ENCODE data around the gene ATG4D.
"Not testable (repeated sequence)": the region's sequence is repeated elsewhere in the genome, so short reads cannot be mapped to it uniquely, and the experiment has no call there.

The ATG4D gene

DNA sequence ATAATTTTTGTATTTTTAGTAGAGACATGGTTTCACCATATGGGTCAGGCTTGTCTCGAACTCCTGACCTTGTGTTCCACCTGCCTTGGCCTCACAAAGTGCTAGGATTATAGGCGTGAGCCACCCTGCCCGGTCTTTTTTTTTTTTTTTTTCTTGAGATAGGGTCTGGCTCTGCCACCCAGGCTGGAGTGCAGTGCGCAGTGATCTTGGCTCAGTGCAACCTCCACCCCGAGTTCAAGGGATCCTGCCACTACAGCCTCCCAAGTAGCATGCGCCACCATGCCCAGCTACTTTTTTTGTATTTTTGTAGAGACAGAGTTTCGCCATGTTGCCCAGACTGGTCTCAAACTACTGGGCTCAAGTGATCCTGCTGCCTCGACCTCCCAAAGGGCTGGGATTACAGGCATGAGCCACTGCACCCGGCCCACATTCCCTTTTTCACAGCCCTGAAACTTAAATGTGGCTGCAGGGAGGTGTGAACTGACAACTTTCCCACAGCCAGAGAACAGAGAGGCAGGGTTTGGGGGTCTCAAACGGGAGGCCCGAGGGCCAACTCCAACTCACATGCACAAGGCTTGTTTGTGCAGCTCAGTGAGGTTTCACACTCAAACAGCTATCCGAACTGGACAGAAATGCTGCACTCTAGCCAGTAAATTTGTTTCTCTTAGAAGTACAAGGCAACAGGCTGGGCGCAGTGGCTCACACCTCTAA is 22.1 kb upstream of the ATG4D start:
- Histone ChIP-seq H3K4me1 (ENCODE audit: control insufficient read depth, insufficient read depth, low read length) (no peaks in the 10 kb centered on the region), H3K9me3 (ENCODE audit: control insufficient read depth, insufficient read depth, low read length) (no peaks in the 10 kb centered on the region), H3K4me3 (ENCODE audit: low read depth, low read length) (no peak overlapping the region), H3K9ac (ENCODE audit: low read depth, low read length) (no peak overlapping the region), H3K36me3 (ENCODE audit: control insufficient read depth, insufficient read depth, low read length) (no peaks in the 10 kb centered on the region), H3K27me3 (ENCODE audit: control insufficient read depth, insufficient read depth, low read length) (peaks cover 29% of the 10 kb centered on the region)

DNA sequence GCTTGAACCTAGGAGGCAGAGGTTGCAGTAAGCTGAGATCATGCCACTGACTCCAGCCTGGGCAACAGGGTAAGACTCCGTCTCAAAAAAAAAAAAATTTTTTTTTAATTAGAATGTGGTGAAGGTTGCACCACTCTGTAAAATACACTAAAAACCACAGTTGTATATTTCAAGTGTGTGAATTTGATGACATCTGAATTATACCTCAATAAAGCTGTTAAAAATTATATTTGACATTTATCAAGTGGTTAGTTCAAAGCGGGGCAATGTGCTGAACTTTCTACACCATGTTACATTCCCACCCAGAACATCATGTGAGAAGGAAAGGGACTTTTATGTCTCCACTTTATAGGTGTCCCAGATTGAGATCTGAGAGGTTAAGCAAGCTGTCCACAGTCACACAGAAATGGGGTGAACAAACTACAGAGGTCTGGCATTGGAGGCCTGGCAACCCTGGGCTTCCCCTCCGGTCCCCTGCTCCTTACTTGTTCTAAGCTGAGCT is 20.5 kb upstream of the ATG4D start:
- Histone ChIP-seq H3K4me1 (ENCODE audit: control insufficient read depth, insufficient read depth, low read length) (no peaks in the 10 kb centered on the region), H3K4me3 (ENCODE audit: low read depth, low read length) (no peak overlapping the region), H3K9ac (ENCODE audit: low read depth, low read length) (no peak overlapping the region), H3K27me3 (ENCODE audit: control insufficient read depth, insufficient read depth, low read length) (peaks cover 14% of the 10 kb centered on the region), H3K9me3 (ENCODE audit: control insufficient read depth, insufficient read depth, low read length) (no peaks in the 10 kb centered on the region), H3K36me3 (ENCODE audit: control insufficient read depth, insufficient read depth, low read length) (no peaks in the 10 kb centered on the region)

DNA sequence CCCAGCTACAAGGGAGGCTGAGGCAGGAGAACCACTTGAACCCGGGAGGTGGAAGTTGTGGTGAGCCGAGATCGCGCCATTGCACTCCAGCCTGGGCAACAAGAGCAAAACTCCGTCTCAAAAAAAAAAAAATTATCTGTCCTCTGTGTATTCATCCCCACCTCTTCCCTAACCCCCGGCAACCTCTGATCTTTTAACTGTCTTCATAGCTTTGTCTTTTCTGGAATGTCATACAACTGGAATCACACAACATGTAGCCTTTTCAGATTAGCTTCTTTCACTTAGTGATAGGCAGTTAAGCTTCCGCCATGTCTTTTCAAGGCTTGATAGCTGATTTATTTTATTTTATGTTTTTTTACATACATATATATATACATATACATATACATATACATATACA is 18.1 kb upstream of the ATG4D start:
- Histone ChIP-seq H3K9me3 (ENCODE audit: control insufficient read depth, insufficient read depth, low read length) (no peaks in the 10 kb centered on the region), H3K4me1 (ENCODE audit: control insufficient read depth, insufficient read depth, low read length) (no peaks in the 10 kb centered on the region), H3K36me3 (ENCODE audit: control insufficient read depth, insufficient read depth, low read length) (no peaks in the 10 kb centered on the region), H3K27me3 (ENCODE audit: control insufficient read depth, insufficient read depth, low read length) (no peaks in the 10 kb centered on the region), H3K9ac (ENCODE audit: low read depth, low read length) (no peak overlapping the region), H3K4me3 (ENCODE audit: low read depth, low read length) (no peak overlapping the region)

DNA sequence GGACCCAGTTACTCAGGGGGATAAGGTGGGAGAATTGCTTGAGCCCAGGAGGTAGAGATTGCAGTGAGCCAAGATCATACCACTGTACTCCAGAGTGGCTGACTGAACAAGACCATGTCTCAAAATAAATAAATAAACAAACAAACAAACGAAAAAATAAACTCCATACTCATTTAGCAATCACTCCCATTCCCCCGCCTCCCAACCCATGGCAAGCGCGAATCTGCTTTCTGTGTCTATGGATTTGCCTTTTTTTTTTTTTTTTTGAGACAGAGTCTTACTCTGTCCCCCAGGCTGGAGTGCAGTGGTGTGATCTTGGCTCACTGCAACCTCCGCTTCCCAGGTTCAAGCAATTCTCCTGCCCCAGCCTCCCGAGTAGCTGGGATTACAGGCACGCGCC is 16.8 kb upstream of the ATG4D start:
- H3K27me3 ChIP-seq (ENCODE audit: control insufficient read depth, insufficient read depth, low read length); H3K9me3 ChIP-seq (ENCODE audit: control insufficient read depth, insufficient read depth, low read length); H3K36me3 ChIP-seq (ENCODE audit: control insufficient read depth, insufficient read depth, low read length); H3K4me3 ChIP-seq (ENCODE audit: low read depth, low read length); H3K9ac ChIP-seq (ENCODE audit: low read depth, low read length); H3K4me1 ChIP-seq (ENCODE audit: control insufficient read depth, insufficient read depth, low read length): not testable (repeated sequence)

DNA sequence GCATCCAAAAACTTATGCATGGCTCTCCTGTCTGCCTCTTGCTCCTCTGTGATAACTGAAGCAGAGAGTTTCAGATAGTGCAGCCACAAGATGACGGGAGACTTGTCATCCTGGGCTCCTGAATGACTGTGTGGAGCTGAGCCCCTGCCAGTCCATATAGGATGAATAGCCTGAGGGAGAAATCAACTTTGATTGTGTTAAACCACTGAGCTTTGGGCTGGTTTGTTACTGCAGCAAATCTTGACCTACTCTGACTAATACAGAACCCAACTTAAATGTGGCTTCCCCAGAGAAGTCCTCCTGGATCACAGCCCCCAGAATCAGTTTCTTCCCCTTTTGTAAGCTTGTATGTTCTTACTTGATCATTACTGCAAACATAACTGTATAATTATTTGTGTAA is 11.2 kb upstream of the ATG4D start:
- H3K4me1 ChIP-seq (ENCODE audit: control insufficient read depth, insufficient read depth, low read length), result no peaks in the 10 kb centered on the region
- H3K27me3 ChIP-seq (ENCODE audit: control insufficient read depth, insufficient read depth, low read length), result no peaks in the 10 kb centered on the region
- H3K9me3 ChIP-seq (ENCODE audit: control insufficient read depth, insufficient read depth, low read length), result no peaks in the 10 kb centered on the region
- H3K4me3 ChIP-seq (ENCODE audit: low read depth, low read length), result no peak overlapping the region
- no peak overlapping the region for H3K9ac ChIP-seq (ENCODE audit: low read depth, low read length)
- no peaks in the 10 kb centered on the region for H3K36me3 ChIP-seq (ENCODE audit: control insufficient read depth, insufficient read depth, low read length)

DNA sequence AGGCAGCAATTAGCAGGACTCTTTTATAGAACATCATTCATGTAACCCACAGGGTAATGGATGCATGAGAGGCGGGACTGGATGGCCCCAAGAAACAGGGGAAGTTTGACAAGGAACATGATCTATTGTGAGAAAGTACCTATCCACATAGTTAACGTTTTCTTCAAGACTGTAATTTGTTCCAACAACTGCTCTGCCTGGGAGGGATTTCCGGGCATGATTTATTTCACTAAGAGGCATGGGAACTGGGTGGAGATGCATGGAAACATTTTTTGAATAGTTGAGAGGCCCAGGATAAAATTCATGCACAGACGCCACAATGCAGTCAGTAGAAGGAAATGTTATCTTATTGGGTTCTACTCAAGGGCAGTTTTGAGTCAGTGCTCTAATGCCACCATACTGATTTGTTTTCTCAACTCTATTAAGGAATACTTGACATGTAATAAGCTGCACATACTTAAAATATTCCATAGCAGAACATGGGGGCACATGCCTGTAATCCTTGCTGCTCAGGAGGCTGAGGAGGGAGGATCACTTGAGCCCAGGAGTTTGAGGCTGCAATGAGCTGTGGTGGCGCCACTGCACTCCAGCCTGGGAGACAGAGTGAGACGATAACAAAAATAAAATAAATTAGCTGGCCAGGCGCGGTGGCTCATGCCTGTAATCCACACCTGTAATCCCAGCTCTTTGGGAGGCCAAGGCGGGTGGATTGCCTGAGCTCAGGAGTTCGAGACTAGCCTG is 9.9 kb upstream of the ATG4D start:
- Histone ChIP-seq H3K4me1 (ENCODE audit: control insufficient read depth, insufficient read depth, low read length) (no peaks in the 10 kb centered on the region), H3K9me3 (ENCODE audit: control insufficient read depth, insufficient read depth, low read length) (no peaks in the 10 kb centered on the region), H3K9ac (ENCODE audit: low read depth, low read length) (no peak overlapping the region), H3K36me3 (ENCODE audit: control insufficient read depth, insufficient read depth, low read length) (no peaks in the 10 kb centered on the region), H3K4me3 (ENCODE audit: low read depth, low read length) (no peak overlapping the region), H3K27me3 (ENCODE audit: control insufficient read depth, insufficient read depth, low read length) (no peaks in the 10 kb centered on the region)

DNA sequence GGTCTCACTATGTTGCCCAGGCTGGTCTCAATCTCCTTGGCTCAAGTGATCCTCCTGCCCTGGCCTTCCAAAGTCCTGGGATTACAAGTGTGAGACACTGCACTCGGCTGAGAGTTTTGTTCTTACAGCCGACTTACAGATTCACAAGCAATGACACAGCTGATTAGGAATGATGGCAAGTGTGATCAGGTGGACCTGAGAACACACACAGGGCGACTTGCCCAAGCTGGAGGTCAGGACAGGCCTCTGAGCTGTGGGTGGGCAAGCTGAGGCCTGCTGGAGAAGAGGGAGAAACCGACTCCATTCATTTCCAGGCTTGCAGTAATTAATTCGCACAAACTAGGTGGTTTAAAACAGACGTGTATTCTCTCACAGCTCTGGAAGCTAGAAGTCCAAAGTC is 8.1 kb upstream of the ATG4D start:
- Histone ChIP-seq H3K4me1 (ENCODE audit: control insufficient read depth, insufficient read depth, low read length) (no peaks in the 10 kb centered on the region), H3K4me3 (ENCODE audit: low read depth, low read length) (no peak overlapping the region), H3K9me3 (ENCODE audit: control insufficient read depth, insufficient read depth, low read length) (no peaks in the 10 kb centered on the region), H3K27me3 (ENCODE audit: control insufficient read depth, insufficient read depth, low read length) (no peaks in the 10 kb centered on the region), H3K36me3 (ENCODE audit: control insufficient read depth, insufficient read depth, low read length) (no peaks in the 10 kb centered on the region), H3K9ac (ENCODE audit: low read depth, low read length) (no peak overlapping the region)

DNA sequence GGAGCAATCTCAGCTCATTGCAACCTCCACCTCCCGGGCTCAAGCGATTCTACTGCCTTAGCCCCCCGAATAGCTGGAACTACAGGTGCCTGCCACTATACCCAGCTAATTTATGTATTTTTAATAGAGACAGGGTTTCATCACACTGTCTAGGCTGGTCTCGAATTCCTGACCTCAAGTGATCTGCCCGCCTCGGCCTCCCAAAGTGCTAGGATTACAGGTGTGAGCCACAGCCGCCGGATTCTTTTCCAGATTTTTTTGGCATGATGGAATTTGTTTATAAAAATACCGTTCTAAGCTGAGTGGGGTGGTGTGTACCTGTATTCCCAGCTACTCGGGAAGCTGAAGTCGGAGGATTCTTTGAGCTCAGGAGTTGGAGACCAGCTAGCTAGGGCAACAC is 6.0 kb upstream of the ATG4D start:
- Histone ChIP-seq H3K9me3 (ENCODE audit: control insufficient read depth, insufficient read depth, low read length) (no peaks in the 10 kb centered on the region), H3K9ac (ENCODE audit: low read depth, low read length) (no peak overlapping the region), H3K4me3 (ENCODE audit: low read depth, low read length) (no peak overlapping the region), H3K27me3 (ENCODE audit: control insufficient read depth, insufficient read depth, low read length) (no peaks in the 10 kb centered on the region), H3K4me1 (ENCODE audit: control insufficient read depth, insufficient read depth, low read length) (no peaks in the 10 kb centered on the region), H3K36me3 (ENCODE audit: control insufficient read depth, insufficient read depth, low read length) (no peaks in the 10 kb centered on the region)

DNA sequence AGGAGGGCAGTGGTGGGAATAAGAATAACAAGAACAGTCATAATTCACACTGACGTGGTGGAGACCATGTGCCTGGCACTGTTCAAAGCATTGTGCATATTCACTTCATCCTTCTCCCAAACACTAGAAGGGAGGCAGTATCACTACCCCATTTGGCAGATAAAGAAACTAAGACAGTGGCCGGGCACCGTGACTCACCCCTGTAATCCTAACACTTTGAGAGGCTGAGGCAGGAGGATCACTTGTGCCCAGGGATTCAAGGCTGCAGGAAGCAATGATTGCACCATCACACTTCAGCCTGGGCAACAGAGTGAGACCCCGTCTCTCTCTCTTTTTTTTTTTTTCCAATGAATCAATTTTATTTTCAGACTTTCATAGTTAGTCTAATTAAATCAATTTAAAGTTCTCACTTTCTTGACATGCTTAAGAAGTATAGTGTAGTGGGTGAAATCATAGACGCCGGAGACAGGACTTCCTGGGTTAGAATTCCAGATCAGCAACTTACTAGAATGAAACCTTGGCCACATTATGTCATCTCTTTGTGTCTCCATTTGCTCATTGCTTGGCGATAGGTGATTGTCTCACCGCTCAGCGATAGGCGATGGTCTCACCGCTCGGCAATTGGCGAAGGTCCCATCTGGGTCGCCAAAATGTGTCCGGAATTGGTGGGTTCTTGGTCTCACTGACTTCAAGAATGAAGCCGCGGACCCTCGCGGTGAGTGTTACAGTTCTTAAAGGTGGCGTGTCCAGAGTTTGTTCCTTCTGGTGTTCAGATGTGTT is 5.3 kb upstream of the ATG4D start:
- Histone ChIP-seq H3K27me3 (ENCODE audit: control insufficient read depth, insufficient read depth, low read length) (no peaks in the 10 kb centered on the region), H3K36me3 (ENCODE audit: control insufficient read depth, insufficient read depth, low read length) (no peaks in the 10 kb centered on the region), H3K9me3 (ENCODE audit: control insufficient read depth, insufficient read depth, low read length) (no peaks in the 10 kb centered on the region), H3K4me3 (ENCODE audit: low read depth, low read length) (no peak overlapping the region), H3K4me1 (ENCODE audit: control insufficient read depth, insufficient read depth, low read length) (no peaks in the 10 kb centered on the region), H3K9ac (ENCODE audit: low read depth, low read length) (no peak overlapping the region)

DNA sequence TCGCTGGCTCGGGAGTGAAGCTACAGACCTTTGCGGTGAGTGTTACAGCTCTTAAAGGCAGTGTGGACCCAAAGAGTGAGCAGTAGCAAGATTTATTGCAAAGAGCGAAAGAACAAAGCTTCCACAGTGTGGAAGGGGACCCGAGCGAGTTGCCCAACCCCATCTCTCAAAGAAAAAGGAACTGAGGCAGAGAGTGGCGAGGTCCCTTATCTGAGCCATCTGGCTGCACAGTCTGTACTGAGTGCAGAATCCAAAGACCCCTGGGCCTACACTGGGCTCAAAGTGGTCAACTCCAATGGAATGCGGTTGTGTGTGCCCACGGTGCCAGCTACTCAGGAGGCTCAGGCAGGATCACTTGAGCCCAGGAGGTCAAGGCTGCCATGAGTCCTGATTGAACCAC is 4.7 kb upstream of the ATG4D start:
- H3K27me3 ChIP-seq (ENCODE audit: control insufficient read depth, insufficient read depth, low read length); H3K4me1 ChIP-seq (ENCODE audit: control insufficient read depth, insufficient read depth, low read length); H3K9me3 ChIP-seq (ENCODE audit: control insufficient read depth, insufficient read depth, low read length); H3K36me3 ChIP-seq (ENCODE audit: control insufficient read depth, insufficient read depth, low read length); H3K4me3 ChIP-seq (ENCODE audit: low read depth, low read length); H3K9ac ChIP-seq (ENCODE audit: low read depth, low read length): not testable (repeated sequence)

DNA sequence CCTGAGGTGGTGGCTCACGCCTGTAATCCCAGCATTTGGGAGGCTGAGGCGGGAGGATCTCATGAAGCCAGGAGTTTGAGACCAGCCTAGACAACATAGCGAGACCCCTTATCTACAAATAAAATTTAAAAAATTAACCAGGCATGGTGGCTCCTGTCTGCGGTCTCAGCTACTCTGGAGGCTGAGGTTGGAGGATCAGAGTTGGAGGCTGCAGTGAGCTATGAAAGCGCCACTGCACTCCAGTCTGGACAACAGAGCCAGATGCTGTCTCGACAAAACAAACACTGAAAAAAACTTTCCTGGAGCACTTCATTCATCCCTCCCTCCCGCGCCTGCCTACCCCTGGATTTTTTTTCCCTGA is 665 bp upstream of the ATG4D start:
- Histone ChIP-seq H3K9ac (ENCODE audit: low read depth, low read length) (no peak overlapping the region), H3K4me3 (ENCODE audit: low read depth, low read length) (peak overlapping the region; percentile 49), H3K9me3 (ENCODE audit: control insufficient read depth, insufficient read depth, low read length) (no peaks in the 10 kb centered on the region), H3K36me3 (ENCODE audit: control insufficient read depth, insufficient read depth, low read length) (peaks cover 10% of the 10 kb centered on the region), H3K27me3 (ENCODE audit: control insufficient read depth, insufficient read depth, low read length) (no peaks in the 10 kb centered on the region), H3K4me1 (ENCODE audit: control insufficient read depth, insufficient read depth, low read length) (no peaks in the 10 kb centered on the region)

Measured in iPS-15b (cell line).